HUDEP-2 (cell line): ENCODE measurements around the gene LSMEM2.

Source experiments
- DNase-seq, 76 experiments: peaks; one replicate each; lab custom pipeline; 2025; ENCODE audit not compliant: unreplicated experiment in 76 of 76; lab: John Stamatoyannopoulos, UW

Gene LSMEM2

GRCh38 chr3:50318615-50319014 is 39.7 kb downstream of the LSMEM2 start:
- no peak for DNase-seq

GRCh38 chr3:50319181-50319893 is 40.5 kb downstream of the LSMEM2 start:
- DNase-seq: no peak

- DNase-seq: no peak
Measured at GRCh38 chr3:50319894-50320625, 41.2 kb downstream of the LSMEM2 start.

DNA sequence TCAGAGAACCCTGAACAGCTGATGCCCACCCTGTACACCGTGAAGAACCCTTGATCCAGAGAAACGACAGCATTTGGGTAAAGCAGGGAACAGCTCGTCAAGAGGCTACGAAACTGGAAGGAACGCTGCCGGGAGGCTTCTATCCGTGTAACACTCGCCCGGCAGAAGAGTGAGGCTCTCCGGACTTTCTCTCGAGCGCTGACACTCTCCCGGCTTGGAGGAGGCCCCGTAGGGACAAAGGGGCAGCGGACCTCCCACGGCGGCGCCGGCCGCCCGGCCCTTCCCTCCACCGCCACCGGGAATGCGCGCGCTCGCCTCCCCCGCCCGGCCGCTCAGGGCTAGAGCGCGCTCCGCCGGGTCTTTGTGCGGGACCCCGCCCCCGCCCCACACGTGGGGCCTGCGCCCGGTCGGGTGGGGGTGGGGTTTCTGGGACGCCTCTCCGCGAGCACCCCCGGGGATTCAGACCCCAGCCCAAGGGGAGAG is 42.0 kb downstream of the LSMEM2 start:
- peak in 48 of 76 experiments; percentile 32 to 82 (median 64) for DNase-seq

- DNase-seq: peak in 73 of 76 experiments; percentile 18 to 99 (median 77)
Measured at GRCh38 chr3:50321336-50322114, 42.6 kb downstream of the LSMEM2 start.

DNA sequence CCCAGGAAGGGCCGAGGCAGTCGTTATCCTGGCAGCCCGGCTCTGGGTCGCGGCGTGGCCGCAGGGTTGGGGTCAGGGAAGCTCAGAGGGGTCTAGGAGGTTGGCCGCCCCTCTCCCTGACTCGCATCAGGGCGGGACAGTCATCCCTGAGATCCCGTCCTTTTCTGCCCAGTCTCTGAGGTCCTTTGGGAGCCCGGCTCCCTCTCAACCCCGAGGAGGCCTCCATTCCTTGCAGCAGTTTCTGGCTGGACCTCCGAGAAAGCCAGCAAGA is 43.2 kb downstream of the LSMEM2 start:
- DNase-seq: no peak

GRCh38 chr3:50322386-50323091 is 43.7 kb downstream of the LSMEM2 start, which contains the start of gene HYAL2:
HYAL2 (minus strand) TSS chr3:50322745; CDS start chr3:50320489, 2,256 bp downstream.
- no peak for DNase-seq

DNA sequence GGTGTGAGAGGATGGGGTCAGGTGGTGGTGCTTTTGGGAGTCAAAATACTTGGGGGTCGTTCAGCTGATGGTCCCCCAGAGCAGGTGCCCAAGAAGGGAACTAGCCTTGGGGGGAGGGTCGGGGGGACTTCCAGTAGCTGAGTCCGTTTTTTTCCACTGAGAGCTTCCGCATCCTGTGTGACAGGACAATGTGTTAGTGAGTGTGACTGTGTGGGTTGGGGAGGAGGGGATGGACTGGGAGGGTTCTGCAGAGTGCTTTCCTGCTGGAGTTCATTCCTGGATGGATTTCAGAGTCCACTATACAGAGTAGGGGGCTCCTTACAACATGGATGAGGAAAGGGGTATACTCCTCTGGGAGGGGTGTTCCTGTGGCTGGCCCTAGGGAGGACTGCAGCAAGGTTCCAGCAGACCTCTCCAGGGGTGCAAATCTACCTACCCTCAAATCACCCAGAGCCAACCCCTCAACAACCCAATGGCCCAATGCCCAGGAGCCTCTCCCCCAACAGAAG is 44.3 kb downstream of the LSMEM2 start:
- no peak for DNase-seq

DNA sequence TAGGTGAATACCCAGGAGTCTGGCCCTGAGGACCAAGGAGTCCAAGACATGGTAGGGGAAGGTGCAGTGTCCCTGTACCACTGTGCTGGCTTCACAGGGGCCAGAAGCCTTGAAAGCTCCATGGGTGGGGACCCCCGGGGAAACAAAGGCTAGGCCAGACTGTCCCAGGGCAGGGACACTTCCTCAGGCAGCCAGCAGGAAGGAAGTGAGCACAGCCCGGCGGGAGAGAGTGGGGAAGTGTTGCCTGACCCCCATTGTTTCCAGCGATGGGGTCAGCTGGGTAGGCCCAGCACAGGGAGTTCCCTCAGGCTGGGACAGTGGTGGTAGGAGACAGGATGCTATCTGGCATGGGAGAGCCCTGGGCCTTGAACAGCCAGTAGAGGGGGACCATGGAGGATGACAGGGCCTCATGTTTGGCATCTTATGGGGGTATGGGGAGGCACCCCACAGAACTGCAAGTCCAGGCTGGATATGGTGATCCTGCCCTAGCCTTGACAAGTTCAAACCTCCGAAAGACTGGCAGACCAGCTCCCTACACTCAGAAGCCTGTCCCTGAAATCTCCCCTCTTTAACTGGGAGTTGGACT is 44.8 kb downstream of the LSMEM2 start:
- no peak for DNase-seq

GRCh38 chr3:50324351-50325112 is 45.6 kb downstream of the LSMEM2 start:
- peak in 56 of 76 experiments; percentile 2 to 79 (median 49) for DNase-seq

DNA sequence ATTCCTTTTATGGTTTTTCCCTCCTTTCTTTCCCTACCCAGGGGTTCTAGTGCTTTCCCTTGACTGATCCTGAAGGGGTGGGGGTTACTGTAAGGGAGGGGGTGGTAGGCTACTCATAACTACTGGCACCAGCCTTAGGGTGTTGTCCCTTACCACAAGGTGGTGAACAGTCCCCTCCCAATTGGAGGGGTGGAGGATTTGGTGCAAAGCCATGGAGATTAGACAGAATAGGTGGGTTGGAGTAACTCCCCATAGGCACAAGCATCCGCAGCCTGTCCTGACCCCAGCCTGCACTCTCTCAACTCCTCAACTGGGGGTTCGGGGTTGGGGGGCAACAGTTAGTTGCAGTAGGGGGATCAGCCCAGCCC is 46.2 kb downstream of the LSMEM2 start:
- DNase-seq: peak in 14 of 76 experiments; percentile 11 to 51 (median 22)

DNA sequence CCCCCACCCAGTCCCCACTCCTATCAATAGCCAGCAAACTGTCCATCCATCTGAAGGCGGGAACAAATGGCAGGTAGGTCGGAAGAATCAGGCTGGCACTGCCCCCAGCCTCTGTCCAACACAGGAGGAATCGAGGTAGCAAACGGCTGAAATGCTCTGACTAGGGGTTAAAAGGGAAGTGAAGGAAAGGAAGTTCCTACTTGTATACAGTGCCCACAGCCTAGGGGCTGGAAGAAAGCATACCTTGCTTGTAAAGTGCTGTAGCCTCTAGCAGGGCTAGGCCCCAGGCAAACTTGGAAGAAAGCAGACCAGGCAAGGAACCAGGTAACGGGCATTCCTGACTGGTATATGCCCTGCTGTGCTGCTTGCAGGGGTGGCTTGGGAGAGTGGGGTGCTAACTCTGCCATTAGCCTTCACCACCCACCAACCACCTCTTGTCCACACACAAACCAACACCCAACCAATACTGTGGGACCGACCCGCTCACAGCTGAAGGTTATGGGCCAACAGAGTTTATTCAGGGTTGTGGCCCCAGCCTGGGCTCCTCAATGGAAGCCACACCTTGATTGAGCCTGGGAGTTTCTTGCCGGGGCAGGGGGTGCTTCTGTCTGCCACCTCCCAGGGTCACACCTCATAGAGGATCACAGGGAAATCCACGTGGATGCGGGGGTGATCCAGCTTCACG is 46.8 kb downstream of the LSMEM2 start:
- DNase-seq: no peak

- no peak for DNase-seq
Measured at GRCh38 chr3:50326182-50326541, 47.3 kb downstream of the LSMEM2 start.

- no peak for DNase-seq
Measured at GRCh38 chr3:50327129-50327528, 48.2 kb downstream of the LSMEM2 start.

DNA sequence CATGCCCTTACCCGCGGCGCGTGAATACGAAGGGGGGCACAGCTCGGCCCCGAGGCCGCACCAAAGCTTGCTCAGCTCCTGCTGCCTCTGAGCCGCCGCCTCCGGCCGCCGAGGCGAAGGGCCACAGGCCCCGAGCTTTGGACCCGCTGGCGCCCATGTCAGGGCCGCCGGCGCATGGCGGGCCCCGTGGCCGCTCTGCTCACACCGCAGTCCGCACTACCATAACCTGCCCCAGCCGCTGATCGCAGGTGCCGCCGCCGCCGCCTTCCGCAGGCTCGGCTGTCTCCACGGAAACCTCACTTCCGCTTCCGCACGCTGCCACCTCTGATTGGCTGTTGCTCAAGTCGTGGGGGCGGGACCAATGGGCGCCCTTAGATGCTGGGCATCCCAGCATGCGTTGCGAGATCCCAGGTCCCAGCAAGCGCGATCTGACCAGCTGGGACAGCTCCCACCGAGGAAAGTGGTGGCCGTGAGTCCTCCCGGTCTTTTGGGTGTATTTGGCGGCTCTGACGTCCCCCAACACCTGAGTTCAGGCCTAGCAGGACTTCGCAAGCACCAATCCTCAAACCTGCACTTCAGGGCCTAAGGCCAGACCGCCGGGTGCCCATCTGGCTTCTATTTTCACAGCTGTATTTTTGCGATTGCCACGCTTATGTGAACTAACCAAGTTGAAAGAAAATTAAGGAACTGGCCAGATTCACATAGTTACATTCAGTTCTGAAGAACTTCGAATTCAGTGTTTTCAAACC is 49.2 kb downstream of the LSMEM2 start, which contains the start of gene TUSC2:
Gene TUSC2 (minus strand): TSS at position 281 of the 749 bp plus-strand sequence. CDS start 124 bp downstream, at position 157.
- peak in 74 of 76 experiments; percentile 49 to 95 (median 89) for DNase-seq

GRCh38 chr3:50330330-50330729 is 51.4 kb downstream of the LSMEM2 start:
- no peak for DNase-seq

DNA sequence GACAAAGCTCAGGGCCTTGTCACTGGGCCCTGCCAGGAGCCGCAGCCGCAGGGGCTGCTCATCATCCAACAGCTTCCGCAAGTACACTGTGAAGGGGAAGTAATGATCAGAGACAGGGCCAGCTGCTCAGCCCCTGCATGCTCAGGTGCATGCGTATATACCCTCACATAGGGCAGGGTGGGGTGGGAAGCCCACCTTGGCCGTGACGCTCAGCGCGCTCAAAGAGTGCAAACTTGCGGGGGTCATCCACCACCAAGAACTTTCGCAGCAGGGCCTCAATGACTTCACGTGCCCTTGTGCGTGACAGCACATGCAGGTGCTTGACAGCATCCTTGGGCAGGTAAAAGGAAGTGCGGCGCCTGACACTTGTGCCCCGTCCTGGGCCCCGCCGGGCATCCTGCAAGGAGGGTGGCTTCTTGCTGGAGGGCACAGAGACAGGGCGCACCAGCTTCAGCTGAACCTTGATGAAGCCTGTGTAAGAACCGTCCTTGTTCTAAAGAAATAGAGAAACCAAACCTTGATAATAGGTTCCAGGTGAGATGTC is 52.5 kb downstream of the LSMEM2 start:
- no peak for DNase-seq
